Prostate gland (tissue), 2 donors: ENCODE measurements around the gene PRDM16. TPM values are rescaled to one million over a fixed set of nuclear protein-coding genes. Genes with fewer than 3 reads are reported as not detected.

Experiments used
- DNase-seq: peaks from one replicate; pipeline ENCODE4 v3.0.0-alpha.2; 2019; ENCODE audit warnings: low spot score
- H3K27ac ChIP-seq, 2 donors: fragments of 200-600 bp; sonication (generic); 2 replicates each; pipeline ENCODE4 v1.5.1; 2017 to 2019
- H3K27me3 ChIP-seq: fragments of 200-600 bp; sonication (generic); replicated peaks from 2 replicates; pipeline ENCODE4 v1.5.1; 2019; ENCODE audit not compliant: insufficient read depth
- H3K36me3 ChIP-seq, 2 donors: fragments of 200-600 bp; sonication (generic); 1 replicate in 1 of 2; 2 replicates in 1 of 2; pipeline versions ENCODE4 v1.5.1 to v1.8.1; 2017 to 2019
- H3K4me1 ChIP-seq: fragments of 200-600 bp; sonication (generic); replicated peaks from 2 replicates; pipeline ENCODE4 v1.5.1; 2019
- H3K4me3 ChIP-seq, 2 donors: fragments of 200-600 bp; sonication (generic); 2 replicates each; pipeline ENCODE4 v1.5.1; 2017 to 2019
- H3K9me3 ChIP-seq: fragments of 200-600 bp; sonication (generic); 2 replicates; pipeline ENCODE4 v1.5.1; 2017
- CTCF ChIP-seq, 4 experiments: fragments of 200-600 bp in 2 of 4; fragments of 450-650 bp in 2 of 4; sonication (generic) in 2 of 4; IDR thresholded peaks; 1 replicate in 3 of 4; 2 replicates in 1 of 4; pipeline ENCODE4 v1.5.1; 2016 to 2019; ENCODE audit warnings: antibody characterized with exemption in 4 of 4, mild to moderate bottlenecking in 2 of 4, moderate library complexity in 2 of 4
- POLR2A ChIP-seq: fragments of 450-650 bp; IDR thresholded peaks from one replicate; pipeline ENCODE4 v1.6.1; 2016; ENCODE audit warnings: antibody characterized with exemption, mild to moderate bottlenecking
- POLR2AphosphoS5 ChIP-seq: sonication (generic); formaldehyde crosslinking; IDR thresholded peaks from one replicate; pipeline ENCODE4 v1.6.1; 2017; ENCODE audit warnings: antibody characterized with exemption
- WGBS: methylation state at CpG from one replicate; pipeline ENCODE4 v1.1.5; 2018; 5-methylcytosine and 5-hydroxymethylcytosine counted together
- intact Hi-C: fragments of 100-400 bp; cut with DNase I; formaldehyde crosslinking; loops from one replicate; pipeline ENCODE4 v1.14.2; 2022
- total RNA-seq, 2 donors: library from RNA; depleted of rRNA; stranded (reverse); fragments of >200 nt; gene quantifications; one replicate each; pipeline ENCODE4 v1.1.0, GENCODE V29; 2016

PRDM16 gene
- total RNA-seq, 2 donors from 2014 or later = 0.23 to 6.5 TPM

- WGBS = 62% methylated on average over 8 of the region's 8 CpGs
- no peaks in the 10 kb centered on the region for H3K36me3 ChIP-seq
- TF ChIP-seq POLR2AphosphoS5 = no peak
- TF ChIP-seq POLR2A = no peak
- no peak for TF ChIP-seq CTCF (IDR thresholded peaks at IDR 0.05)
- H3K4me1 ChIP-seq = peaks cover 21% of the 10 kb centered on the region
- H3K4me3 ChIP-seq = no peak overlapping the region
- H3K27ac ChIP-seq = no peak overlapping the region
- intact Hi-C loops = loop anchor here (5.0 kb wide), 1 partner anchor 217 kb away; no protein-coding TSS in a partner anchor
- DNase-seq = no peak
- H3K9me3 ChIP-seq = no peaks in the 10 kb centered on the region
- H3K27me3 ChIP-seq = peaks cover 54% of the 10 kb centered on the region
Measured at GRCh38 chr1:3065396-3065795, 3.6 kb upstream of the PRDM16 start.

- intact Hi-C loops = loop anchor here (2.0 to 5.0 kb wide), 2 partner anchors 217 to 343 kb away; no protein-coding TSS in a partner anchor
- no peak for DNase-seq
- Histone ChIP-seq H3K27me3 (peaks cover 54% of the 10 kb centered on the region), H3K4me1 (peaks cover 21% of the 10 kb centered on the region), H3K9me3 (no peaks in the 10 kb centered on the region), H3K4me3 (no peak overlapping the region), H3K36me3 (no peaks in the 10 kb centered on the region), H3K27ac (no peak overlapping the region)
- WGBS = 79% methylated on average over 7 of the region's 7 CpGs
- no peak for TF ChIP-seq POLR2AphosphoS5
- no peak for TF ChIP-seq CTCF (IDR thresholded peaks at IDR 0.05)
- TF ChIP-seq POLR2A = no peak
Measured at GRCh38 chr1:3065797-3066196, 3.2 kb upstream of the PRDM16 start.

DNA sequence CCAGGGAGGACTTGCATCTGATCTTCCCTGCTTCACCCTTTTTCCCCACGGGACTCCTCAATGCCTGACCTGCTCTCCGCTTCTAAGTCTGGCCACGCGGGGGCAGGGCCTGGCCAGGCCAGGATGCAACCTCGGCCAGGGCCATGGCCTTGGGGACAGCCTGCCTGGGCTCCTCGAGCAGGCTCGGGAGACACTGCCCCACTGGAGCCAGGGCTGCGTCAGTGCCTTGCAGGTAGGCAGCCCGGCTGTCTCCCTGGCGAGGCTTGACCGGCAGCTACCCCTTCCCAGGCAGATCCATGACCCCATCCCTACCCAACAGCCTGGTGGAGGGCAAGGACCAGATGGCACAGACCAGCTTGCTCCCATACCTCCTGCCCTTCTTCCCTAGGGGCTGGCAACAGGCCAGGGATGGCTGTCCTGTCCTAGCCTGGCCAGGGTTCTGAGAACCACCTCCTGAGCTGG lies 2.7 kb upstream of the PRDM16 start:
- intact Hi-C loops = loop anchor here (2.0 to 5.0 kb wide), 2 partner anchors 216 to 343 kb away; no protein-coding TSS in a partner anchor
- Histone ChIP-seq H3K4me3 (no peak overlapping the region), H3K4me1 (peaks cover 21% of the 10 kb centered on the region), H3K27ac (no peak overlapping the region), H3K9me3 (no peaks in the 10 kb centered on the region), H3K27me3 (peaks cover 54% of the 10 kb centered on the region), H3K36me3 (no peaks in the 10 kb centered on the region)
- WGBS = 66% methylated on average over 11 of the region's 11 CpGs
- TF ChIP-seq POLR2AphosphoS5 (no peak), CTCF (IDR thresholded peaks at IDR 0.05) (peak in 2 of 4 experiments; percentile 7 to 11), POLR2A (no peak)
- DNase-seq = no peak

GRCh38 chr1:3066826-3067225 lies 2.2 kb upstream of the PRDM16 start:
- H3K36me3 ChIP-seq = no peaks in the 10 kb centered on the region
- H3K4me1 ChIP-seq = peaks cover 21% of the 10 kb centered on the region
- DNase-seq = no peak
- no peak for TF ChIP-seq POLR2AphosphoS5
- no peak for TF ChIP-seq POLR2A
- TF ChIP-seq CTCF (IDR thresholded peaks at IDR 0.05) = no peak
- H3K27me3 ChIP-seq = peaks cover 56% of the 10 kb centered on the region
- WGBS = 71% methylated on average over 10 of the region's 10 CpGs
- no peaks in the 10 kb centered on the region for H3K9me3 ChIP-seq
- intact Hi-C loops = loop anchor here (2.0 to 5.0 kb wide), 2 partner anchors 215 to 342 kb away; no protein-coding TSS in a partner anchor
- no peak overlapping the region for H3K27ac ChIP-seq
- no peak overlapping the region for H3K4me3 ChIP-seq

DNA sequence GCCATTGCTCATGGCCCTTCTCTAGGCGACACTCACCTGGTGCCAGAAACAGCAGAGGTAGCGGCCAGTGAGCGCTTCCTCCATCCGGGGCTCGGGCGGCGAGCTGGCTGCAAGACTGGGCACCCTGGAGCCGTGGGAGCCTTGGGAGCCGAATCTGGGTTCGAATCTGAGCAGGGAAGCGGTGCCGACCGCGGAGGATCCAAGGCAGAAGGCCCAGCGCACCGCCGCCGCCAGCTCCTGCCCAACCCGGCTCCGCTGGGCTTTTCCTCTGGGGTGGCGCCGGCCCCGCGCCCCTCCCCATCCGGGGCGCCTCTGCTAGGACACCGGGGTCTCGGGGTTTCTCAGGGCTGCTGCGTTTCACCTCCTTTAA lies 1.7 kb upstream of the PRDM16 start:
- peaks cover 21% of the 10 kb centered on the region for H3K4me1 ChIP-seq
- no peak overlapping the region for H3K4me3 ChIP-seq
- no peak overlapping the region for H3K27ac ChIP-seq

More for the DNA sequence above, 1.7 kb upstream of the PRDM16 start:
- no peak for DNase-seq
- TF ChIP-seq CTCF (IDR thresholded peaks at IDR 0.05) (no peak), POLR2AphosphoS5 (no peak), POLR2A (no peak)
- H3K9me3 ChIP-seq = no peaks in the 10 kb centered on the region
- H3K27me3 ChIP-seq = peaks cover 58% of the 10 kb centered on the region
- H3K36me3 ChIP-seq = no peaks in the 10 kb centered on the region
- 24% methylated on average over 29 of the region's 29 CpGs for WGBS
- intact Hi-C loops = loop anchor here (2.0 to 5.0 kb wide), 2 partner anchors 215 to 342 kb away; no protein-coding TSS in a partner anchor
